GM19238 (cell line): Measurements from ENCODE around the gene GPR158.

Source experiments
- DNase-seq: peaks from one replicate; pipeline ENCODE4 v3.0.0; 2011; ENCODE audit warnings: low spot score; ENCODE audit not compliant: insufficient read length

GPR158 gene

DNA sequence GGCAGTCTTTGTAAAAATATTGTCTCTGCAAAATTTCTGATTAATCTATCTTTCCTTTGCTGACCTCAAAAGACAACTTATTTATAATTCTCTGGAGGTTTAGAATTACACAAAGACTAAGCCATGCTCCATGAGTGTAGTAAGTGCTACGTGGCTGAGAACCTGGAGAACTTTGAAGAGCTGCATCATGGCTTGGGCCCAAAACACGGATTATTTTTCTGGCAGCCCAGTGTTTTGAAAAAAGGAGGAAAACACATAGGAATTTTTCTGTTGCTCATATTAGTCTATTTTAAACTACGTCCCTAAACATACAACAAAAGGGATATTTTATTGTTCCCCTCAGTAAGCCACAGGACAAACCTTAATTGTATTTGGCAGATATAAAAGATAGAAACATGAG lies 398.5 kb downstream of the GPR158 start:
- no peak for DNase-seq

DNA sequence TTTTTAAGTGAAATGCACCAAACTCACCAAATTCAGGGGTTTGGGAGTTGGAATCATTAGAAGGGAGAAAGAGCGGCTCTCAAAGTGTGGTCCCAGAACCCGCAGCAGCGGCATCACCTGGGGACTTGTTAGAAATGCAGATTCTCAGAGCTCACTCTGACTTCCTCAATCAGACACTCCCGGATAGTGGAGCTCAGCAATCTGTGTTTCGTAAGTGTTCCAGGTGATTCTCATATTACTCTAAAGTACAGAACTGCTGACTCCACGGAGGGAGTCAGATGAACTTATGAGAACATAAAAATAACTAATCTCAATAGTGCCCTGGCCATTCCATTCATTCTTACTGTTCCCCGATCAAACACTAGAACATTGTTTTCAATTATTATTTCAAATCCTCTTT lies 400.5 kb downstream of the GPR158 start:
- DNase-seq = no peak

DNA sequence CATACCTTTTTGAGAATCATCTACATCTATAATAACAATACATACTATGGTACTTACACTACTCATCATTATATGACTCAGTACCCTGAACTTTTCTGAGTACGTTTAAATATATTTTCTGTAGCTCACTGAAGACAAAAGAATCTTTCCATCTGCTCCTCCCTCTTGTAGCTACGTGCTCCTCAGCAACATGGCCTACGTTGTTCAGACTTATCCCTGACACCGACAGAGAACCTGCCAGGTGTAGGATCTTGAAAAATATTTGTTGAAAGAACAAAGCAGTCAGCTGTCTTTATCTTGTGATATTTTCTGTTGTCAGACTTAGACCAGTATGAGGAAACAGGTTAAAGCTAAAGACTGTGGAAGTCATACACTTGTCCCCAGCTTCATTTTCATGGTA lies 403.3 kb downstream of the GPR158 start:
- no peak for DNase-seq

DNA sequence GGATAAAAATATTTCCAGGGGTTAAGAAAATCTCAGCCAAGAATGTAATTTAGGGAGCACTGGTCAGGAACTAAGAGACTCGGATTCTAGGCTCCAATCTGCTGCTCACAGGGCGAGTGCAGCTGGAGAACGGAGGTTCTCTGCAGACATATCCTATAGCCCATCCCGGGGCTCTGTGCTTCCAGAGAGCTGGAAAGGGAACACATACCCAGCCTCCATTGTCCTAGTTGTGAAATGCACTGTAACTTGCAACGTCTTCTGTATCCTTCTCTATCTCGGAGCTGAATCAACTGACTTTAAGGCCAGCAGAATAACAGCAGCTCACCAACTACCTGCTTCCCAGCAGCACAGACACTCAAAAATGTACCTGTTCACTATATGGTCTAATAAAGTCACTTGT lies 408.2 kb downstream of the GPR158 start:
- no peak for DNase-seq

DNA sequence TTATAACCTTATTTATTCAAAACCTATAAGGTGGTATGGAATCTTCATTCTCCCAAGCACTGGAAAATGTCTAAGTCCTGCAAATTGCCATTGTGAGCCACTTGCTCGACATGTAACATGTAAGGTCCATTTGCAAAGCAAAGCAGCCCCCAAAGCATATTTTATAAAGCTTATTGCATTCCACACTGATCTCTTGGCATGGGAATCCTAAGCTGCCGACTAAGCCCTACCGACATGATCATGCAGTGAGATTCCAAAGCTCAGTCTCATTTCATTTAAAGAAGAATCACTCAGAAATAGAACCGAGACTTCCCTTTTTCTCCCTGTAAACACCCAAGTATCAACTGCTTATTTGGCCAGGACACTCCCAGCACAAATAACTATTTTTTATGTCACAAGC lies 425.9 kb downstream of the GPR158 start:
- DNase-seq = no peak

DNA sequence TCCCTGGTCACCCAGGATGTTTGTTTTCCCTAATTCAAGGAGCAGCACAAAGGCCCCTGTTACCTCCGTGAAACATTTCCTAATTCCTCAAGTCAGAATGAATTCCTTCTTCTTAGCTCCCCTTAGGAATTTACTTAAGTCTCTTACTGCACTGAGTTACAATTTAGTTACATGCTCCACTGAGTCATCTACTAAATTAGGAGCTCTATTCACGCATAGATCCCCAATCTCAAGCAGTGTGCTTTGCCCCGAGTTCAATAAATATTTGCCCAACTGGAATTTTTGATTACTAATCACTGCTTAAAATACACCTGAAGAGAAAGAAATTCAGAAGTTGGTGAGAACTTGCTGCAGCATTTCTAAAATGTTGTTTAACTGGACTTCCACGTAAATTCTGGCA lies 429.8 kb downstream of the GPR158 start:
- no peak for DNase-seq

DNA sequence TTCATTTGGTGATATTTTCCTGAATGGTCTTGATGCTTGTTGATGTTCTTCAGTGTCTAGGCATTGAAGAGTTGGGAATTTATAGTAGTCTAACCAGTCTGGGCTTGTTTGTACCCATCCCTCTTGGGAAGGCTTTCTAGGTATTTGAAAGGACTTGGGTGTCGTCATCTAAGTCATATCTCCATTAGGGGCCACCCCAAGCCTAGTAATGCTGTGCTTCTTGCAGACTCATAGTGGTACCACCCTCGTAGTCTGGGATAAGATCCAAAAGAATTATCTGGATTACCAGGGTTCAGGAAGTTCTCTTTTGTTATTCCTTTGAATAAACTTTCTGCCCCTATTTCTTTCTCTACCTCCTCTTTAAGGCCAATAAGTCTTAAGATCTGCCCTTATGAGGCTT lies 439.9 kb downstream of the GPR158 start:
- no peak for DNase-seq

DNA sequence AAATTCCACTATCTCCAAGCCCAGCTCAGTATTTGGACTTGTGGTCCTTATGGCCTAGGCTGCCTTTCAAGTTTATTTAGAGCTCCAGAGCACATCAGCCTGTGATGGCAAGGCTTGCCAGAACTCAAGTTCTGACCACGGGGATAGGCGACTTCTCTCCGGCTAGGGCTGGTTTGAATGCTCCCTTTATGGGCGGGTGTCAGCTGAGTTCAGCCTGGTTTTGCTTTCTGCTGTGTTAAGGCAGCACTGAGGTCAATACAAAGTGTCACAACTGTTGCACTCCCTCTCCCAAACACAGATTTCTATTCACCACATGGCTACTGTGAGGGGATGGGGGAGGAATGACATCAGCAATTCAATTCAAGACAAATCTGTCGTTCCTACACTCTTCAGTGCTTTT lies 441.1 kb downstream of the GPR158 start:
- no peak for DNase-seq

DNA sequence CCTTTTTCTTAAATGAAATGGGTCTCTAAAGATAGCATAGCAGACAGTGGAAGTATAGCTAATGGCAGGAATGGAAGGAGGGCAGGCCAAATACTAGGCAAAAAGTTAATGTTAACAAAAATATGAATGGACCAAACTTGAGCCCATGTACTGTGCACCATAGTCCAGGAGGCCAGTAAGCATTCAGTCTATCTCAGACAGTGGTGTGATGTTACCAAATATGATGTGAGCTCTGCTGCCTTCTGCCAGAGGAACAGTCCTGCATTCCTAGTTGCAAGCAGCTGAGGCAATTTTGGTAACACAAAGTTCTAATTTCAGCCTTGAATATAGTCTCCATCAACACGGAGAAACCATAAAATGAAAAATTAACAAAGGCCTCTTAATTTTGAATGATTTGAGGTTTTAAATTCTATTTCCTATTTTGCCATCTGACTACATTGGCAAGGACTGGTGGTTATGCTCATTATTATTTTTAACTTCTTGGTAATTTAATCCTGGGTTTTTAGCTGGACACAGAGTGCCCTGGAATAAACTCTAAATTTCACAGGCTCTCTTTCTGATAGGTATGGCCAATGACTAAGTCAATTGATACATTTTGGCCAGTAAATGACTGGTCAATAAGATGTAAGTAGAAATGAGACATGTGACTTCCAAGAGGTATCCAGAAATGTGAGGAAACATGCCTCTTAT lies 442.2 kb downstream of the GPR158 start:
- no peak for DNase-seq

DNA sequence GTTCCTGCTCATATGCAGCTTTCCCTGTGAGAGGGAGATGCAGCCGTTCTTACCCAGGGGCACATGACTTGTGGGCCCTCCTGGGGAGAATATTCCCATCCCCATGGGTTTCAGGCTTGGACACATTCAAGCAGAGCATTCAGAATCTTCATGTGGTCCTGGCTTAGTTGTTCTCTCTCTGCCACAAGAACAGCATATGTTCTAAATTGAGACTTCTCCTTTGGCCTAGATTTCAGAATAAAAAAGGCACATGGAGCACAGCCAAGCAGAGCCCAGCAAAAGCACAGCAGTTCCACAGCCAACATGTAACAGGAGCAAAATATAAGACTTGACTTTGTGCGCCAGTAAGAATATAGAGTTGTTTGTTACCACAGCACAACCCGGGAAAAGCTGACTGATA lies 452.8 kb downstream of the GPR158 start:
- no peak for DNase-seq

DNA sequence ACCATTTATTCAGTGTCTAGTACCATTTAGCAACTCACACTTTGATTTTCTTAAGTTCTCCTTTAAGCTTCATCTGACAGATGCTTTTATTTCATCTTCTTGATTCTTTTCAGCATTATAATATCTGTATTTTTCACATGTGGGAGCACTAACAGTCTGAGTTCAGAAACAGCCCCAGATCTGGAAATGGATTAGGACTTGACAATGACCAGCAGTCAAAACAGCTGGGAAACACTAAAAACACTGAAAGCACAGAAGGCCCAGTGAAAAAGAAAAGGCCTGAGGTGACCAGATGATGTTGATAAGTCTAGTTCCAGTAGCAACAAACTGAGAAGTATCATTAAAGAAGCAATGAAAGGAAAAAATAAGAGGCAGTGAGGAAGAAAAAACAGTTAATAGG lies 454.5 kb downstream of the GPR158 start:
- no peak for DNase-seq

DNA sequence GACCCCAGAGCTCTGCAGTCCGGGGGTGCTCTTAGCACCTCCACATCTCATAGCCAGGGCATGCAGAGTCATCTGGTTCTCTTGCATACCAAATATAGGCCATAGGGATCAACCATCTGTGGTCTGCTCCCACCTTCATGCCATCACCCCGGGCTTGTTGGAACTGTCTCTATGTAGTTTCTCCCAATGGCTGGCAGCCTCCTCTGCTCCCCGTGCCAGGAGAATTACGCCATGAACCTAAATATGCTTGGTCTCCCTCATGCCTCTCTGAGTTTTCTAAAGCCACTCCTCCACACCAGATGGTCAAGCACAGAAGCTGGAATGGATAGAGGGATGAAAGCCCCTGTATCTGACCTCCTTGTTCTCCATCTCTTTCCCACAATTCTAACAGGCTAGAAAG lies 456.7 kb downstream of the GPR158 start:
- no peak for DNase-seq

DNA sequence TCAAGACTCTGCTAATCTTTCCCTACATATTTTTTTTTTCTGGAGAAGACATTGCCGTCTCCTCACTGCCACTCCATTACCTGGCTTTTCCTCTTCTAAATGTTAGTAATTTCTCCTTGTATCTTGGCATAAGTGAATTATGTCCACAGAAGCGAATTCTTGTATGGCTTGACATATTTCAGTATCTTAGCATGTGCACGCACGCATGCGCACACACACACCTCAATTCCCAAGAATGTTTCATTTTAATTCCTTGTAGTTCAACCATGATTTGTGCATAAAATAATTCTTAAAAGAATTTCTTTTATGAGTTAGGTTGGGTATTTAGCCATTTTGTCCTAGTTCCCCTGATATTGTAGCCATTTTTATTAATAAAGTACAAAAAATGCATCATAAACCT lies 458.0 kb downstream of the GPR158 start:
- no peak for DNase-seq

DNA sequence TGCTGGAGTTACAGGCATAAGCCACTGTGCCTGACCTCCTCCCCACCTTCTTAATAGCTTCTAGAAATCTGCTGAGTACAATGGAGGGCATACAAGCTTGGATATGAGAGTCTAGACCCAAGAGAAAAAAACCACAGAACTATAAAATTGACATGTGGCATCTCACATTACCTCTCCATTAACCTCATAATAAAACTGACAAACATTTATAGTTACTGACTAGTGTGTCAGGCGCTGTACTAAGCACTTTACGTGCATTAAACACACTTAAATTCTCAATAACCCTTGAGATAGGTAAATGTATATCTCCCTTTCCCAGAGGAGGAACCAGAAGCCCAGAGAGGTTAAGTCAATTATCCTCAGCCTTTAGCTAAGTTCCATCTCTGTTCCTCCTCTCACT lies 458.7 kb downstream of the GPR158 start:
- DNase-seq = no peak

DNA sequence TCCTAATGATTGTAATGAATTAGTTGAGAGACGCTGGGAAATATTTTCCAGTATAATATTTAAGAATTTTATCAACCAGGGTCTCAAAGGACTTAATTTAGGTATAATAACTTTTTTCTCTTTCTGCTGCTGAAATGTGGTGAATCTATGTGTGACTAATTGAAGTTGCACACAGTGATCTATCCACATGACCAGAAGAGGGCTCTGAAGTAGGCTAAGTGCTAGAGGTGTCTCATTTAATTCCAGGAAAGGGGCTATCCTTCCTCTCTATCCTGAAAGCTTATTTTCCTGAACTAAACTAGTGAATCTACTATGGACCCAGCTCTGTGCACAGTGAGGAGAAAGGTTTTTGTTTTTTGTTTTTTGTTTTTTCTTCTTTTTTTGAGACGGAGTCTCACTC lies 464.8 kb downstream of the GPR158 start:
- DNase-seq = no peak

DNA sequence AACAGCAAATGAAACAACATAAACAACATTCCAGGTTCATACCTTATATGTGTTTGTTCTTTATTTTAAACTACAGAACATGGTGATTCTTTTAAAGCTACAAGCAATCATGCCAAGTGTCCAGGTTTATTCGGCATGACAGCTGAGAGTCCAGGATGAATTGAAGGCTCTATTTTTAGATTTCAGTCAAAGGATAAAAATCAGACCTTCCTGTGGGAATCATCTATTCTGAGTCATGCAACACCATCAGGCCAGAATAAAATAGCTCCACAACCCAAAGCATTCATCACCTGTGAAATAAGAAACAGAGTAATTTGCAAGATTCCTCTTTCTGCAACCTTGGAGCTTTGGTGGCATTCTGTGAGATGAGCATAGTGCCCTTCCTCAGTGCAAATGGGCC lies 466.8 kb downstream of the GPR158 start:
- DNase-seq = no peak

DNA sequence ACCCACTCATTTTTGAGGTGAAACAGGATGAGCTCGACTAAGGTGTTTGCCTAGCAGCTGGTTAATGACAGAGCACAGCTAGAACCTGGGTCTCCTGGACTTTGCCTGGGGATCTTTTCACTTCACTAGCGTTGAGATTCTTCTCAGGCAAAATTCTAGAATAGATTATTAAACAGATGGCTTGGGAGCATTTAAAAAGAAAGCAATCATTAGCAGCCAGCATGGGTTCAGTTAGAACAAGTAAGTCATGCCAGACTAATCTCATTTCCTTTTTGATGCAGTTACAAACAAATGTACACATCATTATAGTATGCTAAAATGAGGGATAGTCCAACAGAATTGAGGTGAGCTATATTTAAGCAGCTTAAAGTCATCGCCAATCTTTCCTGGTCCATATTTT lies 467.9 kb downstream of the GPR158 start:
- DNase-seq = no peak

DNA sequence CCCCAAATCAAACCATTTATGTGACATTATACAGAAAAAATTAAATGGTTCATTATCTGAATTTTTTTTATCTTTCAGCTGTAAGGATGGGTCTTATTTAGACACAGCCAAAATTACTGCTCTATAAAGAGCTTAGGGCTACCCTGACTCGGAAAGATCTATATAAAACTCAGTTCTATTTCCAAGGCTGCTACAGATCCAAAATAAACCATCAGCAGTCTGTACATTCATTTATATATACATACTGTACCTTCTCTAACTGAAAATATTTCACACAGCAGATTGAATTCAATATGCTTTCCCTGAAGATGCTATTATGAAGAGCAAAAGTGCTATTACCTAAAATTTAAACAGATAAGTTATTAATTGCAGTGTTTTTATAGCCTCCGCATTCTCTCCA lies 471.6 kb downstream of the GPR158 start:
- DNase-seq = no peak

DNA sequence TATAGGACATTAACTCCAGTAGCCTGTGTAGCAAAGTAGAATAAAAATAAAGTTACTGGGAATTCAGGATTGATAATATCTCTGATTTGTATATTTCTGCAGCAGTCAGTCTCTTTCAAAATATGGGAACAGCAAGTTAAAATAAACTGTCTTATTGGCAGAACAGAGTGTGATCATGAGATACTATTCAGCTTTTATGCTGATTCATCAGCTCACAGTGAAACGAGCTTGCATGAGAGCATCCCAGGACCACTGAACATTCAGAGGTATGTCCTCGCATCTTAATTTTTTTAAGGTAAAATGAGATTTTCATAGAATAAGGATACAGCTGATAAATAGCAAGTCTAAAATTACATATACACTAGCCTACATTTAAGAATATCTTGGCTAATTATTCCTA lies 476.7 kb downstream of the GPR158 start:
- no peak for DNase-seq
